NCI-H1417 (cell line): ENCODE data around the gene C10orf120.

Experiments used
- DNase-seq, 3 experiments: peaks; one replicate each; lab custom pipeline; 2025; lab: John Stamatoyannopoulos, UW

Gene C10orf120

DNA sequence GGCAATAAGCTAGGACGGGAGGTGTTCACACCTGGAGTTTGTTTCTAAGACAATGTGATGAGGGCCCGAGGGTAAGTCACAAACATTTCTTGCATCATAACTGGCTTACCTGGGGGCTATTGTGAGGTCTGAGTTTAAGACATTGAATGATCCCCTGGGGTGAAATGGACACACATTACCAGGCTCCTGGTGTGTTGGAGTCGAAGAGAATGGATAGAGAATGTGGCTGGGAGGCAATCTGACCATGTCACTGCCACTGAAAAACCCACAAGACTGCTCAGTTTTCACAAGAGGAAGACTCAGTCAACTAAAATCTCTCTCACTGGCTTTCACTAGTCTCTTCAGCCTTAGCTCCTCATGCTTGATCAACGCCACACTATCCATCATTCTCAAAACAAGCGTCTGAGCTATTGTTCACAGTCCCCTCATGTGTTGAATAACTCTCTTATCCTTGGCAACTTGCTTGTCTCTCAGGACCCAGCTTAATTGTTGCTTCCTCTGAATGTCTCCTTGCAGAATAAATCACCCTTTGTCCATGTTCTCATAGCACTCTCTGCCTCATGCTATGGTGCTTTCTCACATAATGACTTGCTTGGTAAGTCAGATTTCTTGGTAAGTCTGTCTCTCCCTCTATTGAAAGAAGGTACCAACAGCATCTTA, at the start of gene C10orf120:
Gene C10orf120 (minus strand): TSS at position 51 of the 660 bp plus-strand sequence. CDS start 56 bp downstream, outside the sequence.
- peak in 2 of 3 experiments; percentile 7 to 12 for DNase-seq

- DNase-seq, result no peak
Observed at GRCh38 chr10:122748496-122748895, 48.9 kb upstream of the C10orf120 start.

DNA sequence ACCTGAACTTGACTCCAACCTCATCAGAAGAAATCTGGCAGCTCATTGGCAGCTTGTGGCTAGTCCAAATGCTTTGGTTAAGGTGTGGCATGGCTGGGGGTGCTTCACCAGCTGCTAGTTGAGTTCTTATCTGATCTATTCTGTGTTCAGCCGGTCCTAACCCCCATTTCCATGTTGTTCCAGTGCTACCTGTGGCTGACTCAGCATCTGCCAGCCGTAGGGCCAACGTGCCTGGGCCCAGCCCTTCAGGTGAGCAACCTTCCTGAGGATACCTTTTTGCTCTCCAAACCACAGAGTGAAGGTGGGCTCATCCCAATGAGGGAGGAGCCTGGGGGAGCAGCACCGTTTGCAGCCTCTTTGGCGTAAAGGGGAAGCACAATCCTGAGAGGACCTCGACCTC, 46.8 kb upstream of the C10orf120 start:
- DNase-seq, result no peak

DNA sequence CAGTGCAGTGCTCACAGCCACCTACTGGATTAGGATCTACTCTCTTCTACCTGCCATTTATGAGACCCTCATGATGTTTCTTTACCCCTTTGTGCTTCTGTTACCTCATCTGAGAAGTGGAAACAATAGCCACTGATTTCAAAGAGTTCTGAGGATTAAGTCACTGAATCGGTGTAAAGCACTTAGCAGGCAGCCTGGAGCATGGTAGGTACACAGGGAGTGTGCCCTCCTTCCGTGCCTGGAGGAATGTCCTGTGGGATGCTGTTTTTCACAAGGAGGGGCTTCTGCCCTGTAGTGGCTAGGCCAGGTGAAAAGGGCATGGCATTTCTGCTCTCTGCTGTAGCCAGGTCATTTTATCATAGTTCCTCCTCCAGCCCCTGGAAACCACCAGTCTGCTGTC, 44.6 kb upstream of the C10orf120 start:
- no peak for DNase-seq

- DNase-seq, result no peak
Observed at GRCh38 chr10:122740640-122741039, 41.0 kb upstream of the C10orf120 start.

DNA sequence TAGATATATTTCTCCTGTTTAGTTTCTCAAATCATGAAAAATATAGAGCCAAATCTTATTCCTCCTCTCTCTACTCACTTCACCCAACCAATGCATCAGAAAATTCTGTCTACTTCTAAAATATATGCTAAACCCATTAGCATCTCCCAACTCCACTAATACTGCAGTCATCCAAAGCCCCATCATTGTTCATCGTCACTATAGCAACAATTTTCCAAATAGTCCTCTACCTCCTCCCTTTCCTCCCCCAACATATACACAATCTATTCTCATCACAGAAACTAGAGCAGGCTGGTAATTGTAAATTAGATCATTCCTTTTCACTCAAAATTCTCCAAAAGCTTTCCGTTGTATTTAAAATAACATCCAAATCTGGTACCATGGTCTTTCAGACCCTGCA, 38.4 kb upstream of the C10orf120 start:
- DNase-seq, result no peak

DNA sequence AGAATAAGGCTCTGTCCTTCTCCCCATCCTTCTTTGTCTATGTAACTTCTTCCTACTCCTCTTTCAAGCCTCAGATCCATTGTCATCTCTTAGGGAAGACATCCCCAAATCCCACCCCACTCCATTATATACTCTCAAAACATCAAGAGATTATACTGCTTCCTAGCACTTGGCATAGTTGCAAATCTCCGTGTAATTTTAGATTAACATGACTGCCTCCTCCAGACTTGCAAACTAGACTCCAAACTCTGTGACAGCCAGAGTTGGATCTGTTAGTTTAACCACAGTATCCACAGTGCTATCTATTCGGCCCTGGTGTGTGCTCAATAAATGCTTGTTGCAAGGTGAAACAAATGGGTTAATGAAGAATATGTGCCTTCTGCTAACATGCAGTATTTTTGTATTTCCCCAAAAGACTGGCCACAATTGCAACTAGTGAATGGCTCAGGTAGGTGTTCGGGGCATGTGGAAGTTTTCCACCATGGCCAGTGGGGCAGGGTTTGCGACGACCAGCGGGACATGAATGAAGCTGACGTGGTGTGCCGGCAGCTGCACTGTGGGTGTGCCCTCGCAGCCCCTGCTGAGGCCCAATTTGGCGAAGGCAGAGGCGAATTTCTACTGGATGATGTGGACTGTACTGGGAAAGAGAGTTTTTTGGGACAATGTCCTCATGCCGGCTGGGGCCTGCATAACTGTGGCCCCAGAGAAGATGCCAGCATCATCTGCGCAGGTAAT, 34.5 kb upstream of the C10orf120 start:
- DNase-seq, result no peak

GRCh38 chr10:122733443-122733842, 33.8 kb upstream of the C10orf120 start:
- no peak for DNase-seq

DNA sequence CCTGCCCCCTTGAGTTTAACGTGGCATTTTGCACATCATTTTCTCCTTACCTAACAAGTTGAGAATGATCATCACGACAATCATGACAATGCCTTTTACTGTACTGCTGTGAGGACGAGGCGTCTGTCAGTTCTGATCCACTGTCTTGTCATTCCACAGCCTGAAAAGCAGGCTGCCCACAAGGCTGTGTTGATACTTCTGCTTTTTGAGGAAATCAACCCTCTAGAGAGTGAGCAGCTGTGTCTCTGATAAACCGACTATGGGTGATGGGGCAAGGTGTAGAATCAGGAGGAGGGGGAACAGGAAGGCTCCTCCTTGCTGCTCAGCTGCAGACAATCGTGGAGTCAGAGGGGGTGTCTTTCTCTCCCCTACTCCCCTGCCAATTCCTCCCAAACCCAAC, 30.6 kb upstream of the C10orf120 start:
- DNase-seq, result no peak

- DNase-seq, result no peak
Observed at GRCh38 chr10:122729126-122729525, 29.5 kb upstream of the C10orf120 start.

DNA sequence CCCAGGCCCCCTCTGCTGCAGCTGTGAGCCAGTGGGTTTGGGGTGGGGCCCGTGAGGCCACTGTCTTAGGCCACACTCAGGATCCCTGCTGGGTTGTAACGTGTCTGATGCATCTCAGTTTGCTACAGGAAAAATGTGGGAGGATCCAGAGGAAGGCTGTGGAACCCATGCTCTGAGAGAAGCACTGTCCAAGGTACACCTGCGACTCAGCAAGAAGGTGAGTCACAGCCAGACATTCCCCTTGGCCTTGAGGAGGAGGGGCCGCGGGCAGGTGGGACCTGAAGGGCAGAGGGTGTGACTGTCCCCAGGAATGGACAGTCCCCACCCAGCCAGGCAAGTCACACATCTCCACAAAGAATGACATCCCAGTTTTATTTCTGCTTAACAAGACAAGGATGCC, 27.8 kb upstream of the C10orf120 start:
- no peak for DNase-seq

DNA sequence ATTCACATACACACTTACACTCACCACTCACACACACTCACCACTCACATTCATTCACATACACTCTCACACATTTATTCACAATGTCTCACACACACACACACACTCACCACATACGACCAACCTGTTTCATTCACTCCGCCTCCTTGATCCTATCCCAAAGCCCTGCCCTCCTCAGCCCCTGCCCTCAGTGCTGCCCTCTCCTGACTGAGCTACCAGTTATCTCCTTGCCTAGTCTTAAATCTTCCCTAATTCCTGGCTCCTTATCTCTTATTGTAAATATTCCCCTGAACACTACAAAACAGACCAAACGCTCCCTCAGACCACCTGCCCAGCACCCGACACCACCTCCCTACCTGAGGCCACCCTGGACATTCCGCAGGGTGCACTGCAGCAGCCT, 26.1 kb upstream of the C10orf120 start:
- DNase-seq, result no peak

DNA sequence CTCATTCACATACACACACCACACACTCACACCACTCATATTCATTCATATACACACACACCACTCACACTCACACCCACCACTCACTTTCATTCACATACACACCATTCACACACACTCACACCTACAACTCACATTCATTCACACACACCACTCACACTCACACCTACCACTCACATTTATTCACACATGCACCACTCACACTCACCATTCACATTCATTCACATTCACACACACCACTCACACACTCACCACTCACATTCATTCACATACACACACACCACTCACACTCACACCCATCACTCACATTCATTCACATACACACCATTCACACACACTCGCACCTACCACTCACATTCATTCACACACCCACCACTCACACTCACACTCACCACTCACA, 25.4 kb upstream of the C10orf120 start:
- DNase-seq, result no peak

GRCh38 chr10:122721111-122721510, 21.5 kb upstream of the C10orf120 start:
- DNase-seq, result no peak

DNA sequence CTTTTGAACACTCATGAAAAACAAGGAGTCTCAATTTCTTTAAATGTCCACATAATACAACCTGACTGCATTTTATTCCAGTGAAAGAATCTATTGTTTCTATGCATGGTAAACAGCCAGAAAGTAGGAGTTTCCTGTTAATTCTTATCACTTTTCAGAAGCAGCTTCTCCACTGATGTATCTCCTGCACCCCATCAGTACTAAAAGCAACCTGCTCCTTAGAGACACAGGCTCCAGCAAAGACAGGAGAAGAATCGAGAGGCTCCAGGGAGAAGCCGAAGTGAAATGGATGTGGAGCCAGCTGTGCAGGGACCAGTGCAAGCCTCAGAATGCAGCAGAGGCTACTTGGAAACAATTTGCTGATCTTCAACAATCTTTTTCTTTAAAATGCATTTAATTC, 16.4 kb upstream of the C10orf120 start:
- no peak for DNase-seq

DNA sequence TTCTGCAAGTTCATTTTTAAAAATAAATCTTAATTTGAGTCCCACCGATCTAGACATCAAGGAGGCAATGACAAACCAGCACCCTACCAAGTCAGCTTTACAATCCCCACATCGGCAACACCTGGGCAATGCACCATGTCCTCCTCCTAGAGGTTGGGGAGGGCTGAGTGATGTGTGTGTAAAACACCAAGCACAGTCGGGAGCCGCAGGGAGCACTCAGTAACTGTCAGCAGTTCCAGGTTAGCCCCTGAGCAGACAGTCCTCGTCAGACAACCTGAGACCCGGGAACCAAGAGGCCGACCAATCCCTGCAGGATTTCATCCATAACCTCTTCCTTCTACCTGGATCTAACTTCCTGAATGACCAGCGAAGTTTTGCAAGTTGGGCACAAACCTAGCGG, 15.9 kb upstream of the C10orf120 start:
- no peak for DNase-seq

DNA sequence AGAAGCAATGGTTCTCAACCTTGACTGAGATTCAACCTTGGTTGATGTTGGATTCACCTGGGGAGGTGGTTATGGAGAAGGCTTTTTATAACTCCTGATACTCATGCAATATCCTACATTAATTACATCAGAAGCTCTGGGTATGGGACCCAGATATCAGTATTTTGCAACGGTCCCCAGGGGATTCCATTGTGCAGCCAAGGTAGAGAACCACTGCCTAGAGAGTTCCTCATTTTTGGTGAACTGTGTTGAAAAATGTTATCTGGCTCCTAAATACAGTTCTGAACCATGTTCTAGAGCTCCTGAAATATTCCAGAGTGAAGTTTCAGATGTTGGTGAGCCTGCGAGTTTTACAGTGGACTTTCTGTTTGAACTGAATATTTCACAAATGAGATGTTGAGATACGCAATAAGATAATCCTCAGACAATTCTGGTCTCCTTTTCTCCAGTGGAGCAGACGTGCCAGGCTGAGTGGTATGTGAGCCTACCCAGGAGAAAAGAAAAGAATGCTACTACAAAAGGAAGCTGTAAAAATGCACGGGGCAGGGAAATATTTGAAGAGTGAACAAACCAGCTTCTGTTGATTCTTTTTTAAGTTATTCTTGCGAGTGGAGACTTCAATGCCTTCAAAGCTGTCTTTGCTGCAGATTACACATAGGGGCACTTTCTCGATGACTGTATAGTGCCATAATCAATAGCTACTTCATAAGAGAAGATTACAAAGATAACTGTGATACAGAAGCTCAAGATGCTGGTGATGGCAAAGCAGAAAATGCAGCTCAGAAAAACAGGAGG, 13.6 kb upstream of the C10orf120 start:
- no peak for DNase-seq

DNA sequence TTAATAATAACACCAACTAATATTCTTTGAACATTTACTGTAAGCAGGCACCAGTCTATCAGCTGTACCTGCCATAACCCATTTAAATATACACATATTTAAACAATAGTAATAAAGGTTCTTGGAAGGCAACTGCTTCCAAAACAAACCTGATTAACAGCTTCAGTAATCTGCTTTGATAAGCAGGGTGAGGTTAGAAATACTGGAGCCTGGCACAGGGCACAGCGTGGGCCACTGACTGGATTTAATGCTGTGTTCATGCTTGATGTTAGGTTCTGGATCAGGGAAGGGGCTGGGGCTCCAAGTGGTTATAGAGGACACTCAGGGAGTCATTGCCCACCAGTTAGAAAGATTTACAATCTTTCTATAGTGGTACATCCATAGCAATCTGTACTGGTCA, 10.9 kb upstream of the C10orf120 start:
- DNase-seq, result no peak

GRCh38 chr10:122709971-122710370, 10.3 kb upstream of the C10orf120 start:
- no peak for DNase-seq

GRCh38 chr10:122707535-122707934, 7.9 kb upstream of the C10orf120 start:
- DNase-seq, result no peak

GRCh38 chr10:122706947-122707346, 7.3 kb upstream of the C10orf120 start:
- DNase-seq, result no peak

DNA sequence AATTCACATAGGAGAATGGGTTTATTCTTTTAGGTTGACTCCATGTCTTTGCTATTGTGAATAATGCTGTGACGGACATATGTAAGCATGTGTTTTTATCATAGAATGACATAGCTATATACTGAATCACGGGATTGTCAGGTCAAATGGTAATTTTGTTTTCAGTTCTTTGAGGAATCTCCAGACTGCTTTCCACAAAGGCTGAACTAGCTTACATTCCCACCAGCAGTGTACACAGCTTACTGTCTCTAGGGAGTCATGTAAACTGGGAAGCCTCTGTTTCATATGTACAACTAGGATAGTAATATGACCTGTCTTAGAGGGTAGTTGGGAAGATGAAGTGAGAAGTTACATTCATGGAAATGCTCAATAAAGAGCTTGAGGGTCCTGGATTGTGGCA, 6.8 kb upstream of the C10orf120 start:
- no peak for DNase-seq
